NOMO-1 treated with dmso at 0.1 percent for 144 hours (cell line): ENCODE data around the gene ATF6.

Experiments used
- DNase-seq: peaks from one replicate; lab custom pipeline; 2025; ENCODE audit not compliant: unreplicated experiment; lab: John Stamatoyannopoulos, UW

The ATF6 gene

DNA sequence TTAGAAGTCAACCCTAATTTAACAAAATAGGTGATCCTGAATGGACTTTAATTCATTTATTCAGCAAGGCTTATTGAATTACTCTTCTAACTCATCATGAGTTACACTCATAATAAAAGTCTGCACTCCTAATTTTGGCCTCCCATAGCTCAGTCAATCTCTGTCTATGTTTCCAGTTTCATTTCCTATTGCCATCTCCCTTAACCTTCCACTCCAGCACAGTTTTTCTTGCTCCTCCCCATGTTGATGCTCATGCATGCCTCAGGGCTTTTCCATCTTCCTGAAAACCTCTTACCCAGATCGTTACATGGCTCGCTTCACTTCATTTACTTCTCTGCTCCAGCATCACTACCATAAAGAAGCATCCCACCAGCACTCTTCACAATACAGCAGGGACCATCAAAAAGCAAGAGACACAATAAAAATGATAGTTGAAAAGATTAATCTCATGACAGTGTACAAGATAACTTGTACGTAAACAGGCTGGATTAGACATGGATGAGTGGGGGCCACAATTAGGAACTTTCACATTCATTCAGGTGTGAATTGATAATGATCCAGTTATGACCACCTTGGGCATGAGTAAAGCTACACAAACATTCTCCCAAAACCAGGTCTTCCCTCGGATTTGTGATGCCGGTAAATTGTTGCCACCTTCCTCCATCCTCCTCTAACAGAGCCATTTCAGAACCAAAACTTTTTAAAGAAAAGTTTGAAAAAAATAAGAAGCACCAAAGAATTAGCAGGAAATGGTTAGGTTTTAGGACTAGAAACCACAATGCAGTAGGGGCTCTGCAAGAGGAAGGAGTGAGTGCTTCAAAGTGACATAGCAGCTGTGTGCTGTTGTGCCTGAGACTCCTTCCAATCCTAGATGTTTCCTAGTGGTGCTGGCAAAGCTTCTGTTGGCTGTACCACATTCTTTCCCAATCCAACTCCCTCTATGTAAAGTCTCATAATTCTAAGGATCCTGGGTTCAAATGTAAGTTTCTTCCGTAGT, 167.8 kb downstream of the ATF6 start:
- DNase-seq, result no peak

DNA sequence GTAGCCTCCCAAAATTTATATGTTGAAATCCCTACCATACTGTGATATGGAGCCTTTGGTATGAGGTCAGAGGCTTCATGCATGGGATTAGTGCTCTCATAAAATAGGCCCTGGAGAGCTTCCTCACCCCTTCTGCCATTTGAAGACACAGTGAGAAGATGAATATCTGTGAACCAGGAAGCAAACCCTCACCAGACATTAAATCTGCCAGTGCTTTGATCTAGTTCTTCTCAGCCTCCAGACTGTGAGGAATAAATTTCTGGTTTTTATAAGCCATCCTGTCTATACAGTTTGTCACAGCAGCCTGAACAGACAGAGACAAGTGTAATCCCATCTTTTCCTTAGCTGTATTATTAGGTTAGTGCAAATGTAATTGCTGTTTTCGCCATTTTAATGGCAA, 169.1 kb downstream of the ATF6 start:
- DNase-seq, result no peak

DNA sequence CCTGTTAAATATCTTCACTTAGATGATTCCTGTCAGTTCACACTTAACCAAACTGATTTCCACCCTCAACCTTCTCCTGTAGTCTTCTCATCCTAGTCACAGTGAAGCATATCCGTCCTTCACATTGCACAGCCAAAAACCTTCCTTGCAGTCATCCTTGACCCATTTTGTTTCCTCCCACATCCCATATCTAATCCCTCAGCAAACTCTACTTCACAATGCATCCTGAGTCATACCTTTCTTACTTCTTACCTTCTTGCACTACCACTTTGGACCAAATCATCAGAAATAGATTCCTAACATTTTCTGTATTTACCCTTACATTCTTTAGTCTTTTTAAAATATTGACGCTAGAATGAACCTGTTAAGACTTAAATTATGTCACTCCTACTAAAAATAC, 170.7 kb downstream of the ATF6 start:
- no peak for DNase-seq

DNA sequence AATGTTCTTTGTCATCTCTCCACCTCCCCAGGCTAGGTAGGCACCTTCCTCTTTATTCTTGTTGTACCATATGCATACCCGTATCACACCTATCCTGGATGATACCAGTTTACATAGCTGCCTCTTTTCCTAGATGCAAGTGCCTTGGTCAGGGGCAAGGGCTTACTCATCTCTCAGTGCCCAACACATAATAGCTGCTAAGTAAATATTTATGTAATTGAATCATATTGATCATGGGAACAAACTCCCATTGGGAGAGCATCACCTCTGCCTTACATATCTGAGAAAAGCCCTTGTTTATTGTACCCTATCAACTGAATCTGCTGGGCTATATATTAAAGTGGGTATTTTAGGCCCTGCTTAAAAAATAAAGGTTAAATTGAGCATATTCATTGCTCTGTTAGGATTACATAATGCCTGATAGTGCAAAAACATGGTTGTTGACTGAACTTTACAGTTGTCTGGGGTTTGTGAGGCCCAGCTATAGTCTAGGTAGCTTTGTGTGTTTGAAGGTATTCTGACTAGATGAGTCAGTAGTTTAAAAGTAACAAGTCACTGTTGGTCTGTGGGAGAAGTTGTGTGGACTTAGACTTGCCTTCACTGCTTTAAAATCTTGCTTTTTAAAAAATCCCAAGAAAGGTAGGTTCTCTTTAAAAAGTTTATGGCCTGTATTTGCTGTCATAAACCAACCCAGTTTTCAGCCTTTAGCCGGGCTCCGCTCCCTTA, 174.9 kb downstream of the ATF6 start:
- DNase-seq, result no peak

DNA sequence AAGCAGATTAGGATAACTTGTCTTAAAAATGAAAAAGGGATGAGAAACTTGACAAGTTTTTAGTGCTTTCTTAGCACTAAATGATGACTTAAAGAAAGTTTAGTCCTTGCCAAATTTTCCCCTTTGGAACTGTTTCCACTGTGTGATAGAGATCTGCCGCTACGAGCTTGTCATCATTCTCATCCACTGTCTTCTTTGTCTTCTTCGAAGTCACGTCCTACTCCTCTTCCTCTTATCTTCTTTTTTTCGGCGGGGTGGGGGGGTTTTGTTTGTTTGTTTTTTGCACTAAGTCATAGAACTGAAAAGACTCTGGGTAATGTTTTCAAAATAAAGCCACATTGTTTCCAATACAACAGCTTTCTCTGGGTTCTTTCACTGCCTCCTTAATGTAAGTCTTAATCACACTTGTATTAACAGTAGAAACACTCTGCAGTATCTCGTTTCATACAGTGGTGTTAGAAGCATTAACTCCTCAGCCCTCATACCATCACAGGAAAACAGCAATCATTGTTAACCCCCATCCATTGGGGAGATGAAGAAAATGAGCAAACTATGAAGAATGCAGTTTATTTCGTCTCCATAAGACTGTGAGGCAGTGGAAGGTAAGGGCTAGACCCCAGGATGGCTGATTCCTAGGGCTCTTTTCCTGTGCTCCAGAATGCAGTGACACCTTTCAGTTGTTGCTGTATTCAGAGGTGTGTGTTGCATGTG, 175.8 kb downstream of the ATF6 start:
- no peak for DNase-seq

DNA sequence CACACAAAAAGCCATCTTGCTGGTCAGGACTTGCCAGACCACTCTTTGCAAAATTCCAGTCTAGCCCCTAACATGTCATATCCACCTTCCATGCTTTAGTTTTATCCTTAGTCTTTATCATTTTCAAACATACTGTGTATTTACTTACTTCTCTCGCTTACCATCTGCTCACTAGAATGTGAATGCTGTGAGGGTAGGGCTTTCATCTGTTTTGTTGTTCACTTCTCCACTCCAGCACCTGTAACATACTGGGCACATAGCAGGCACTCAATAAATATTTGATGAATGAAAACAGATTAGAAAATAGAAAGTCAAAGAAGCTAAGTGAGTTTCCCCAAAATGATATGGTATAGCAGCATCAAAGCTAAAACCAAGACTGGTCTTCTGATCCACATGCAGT, 177.6 kb downstream of the ATF6 start:
- no peak for DNase-seq

DNA sequence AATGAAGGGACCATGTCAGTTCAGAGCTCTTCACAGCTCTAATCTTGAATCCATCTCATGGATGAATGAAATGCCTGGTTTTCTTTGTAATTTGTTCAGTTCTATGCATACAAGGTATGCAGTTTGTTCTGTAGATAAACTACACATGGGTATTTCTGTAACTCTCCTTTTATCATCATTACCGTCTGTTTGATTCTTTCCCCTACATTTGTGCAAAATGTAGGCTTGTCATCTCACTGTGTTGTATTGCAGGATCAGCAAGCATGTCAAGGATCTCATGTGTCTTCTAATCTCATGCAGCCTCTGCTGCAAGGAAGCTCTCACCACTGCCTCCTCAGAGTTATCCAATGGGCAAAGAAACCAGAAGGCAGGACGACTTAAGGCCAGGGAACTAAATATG, 178.3 kb downstream of the ATF6 start:
- DNase-seq, result no peak

DNA sequence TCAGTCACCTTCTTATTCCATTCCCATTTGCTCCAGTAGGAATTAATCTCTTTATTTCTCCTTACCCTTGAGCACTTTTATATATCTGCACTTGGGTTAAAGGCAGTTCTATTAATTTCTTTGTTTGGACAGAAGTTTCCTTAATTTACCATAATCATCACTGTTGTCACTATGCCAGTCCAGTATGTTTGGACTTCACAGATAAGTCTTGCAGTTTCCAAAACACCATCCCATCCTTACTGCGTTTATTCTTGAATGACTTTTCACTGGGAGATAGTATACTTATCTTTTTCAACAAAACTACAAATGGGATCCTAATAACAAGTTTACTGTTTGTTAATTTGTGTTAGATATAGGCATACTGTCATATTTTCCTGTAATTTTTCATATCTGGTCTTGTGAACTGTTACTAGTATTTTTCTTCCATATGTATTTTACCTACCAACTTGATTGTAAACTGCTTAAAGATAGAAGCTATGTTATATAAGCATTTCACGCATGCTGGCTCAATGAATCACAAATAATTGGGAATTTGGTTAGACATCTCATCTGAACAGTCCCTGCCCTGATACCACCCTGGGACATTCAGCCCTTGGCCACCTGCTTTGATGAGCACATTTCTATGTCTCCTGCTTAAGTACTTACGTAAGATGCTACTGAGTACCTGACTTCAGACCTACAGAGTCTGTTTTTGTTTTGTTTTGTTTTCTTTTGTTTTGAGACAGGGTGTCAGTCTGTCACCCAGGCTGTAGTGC, 179.4 kb downstream of the ATF6 start:
- no peak for DNase-seq

DNA sequence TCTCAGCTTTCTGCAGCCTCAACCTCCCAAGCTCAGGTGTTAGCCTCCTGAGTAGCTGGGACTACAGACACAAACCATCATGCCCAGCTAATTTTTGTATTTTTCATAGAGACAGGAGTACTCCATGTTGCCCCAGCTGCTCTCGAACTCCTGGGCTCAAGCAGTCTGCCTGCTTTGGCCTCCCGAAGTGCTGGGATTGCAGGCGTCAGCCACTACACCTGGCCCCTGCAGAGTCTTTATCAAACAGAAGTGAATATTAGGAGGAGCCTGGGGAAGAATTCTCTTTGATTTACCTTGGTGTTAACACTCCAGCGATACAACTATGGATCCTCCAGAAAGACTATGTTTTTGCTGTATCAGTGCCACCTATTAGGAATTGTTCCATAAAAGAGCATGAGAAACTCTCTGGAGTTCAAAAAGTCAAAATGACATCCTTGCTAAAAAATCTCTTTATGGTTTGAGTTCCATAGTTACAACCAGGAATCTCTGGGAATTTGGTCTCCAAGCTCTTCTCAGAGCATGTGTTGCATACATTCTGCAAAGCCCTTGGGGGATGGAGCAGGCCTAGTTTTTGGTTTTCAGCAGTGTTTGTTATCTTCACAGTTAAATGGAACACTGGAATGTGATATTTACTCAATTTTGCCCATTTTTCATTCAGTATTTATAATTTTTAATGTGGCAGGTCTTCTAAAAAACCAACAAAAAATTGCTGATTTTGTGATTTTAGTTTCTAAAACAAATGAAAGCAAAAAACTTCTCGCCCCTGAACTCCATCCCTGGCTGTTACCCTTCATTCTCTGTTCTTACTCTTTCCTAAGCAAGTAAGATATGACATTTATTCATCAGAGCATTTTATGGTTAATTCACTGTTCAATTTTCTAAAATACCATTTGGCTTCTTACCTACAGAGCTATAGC, 180.2 kb downstream of the ATF6 start:
- no peak for DNase-seq

DNA sequence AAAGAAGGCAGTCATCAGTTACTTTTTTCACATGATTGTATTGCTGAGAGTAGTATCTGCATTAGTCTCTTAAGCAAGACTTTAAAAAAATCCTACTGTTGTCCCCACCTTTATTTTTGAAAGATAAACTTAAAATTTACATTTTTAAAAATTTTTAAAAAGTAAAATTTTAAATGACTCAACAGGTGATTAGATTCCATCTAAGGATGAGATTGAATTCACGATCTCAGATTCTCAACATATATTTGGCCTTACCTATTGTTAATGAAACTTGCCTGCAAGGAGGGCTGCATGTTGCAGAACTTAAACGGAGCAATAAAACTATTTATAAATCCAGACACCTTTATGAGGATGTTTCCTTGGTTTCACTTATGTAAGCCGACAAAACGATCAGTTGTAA, 182.3 kb downstream of the ATF6 start:
- no peak for DNase-seq

DNA sequence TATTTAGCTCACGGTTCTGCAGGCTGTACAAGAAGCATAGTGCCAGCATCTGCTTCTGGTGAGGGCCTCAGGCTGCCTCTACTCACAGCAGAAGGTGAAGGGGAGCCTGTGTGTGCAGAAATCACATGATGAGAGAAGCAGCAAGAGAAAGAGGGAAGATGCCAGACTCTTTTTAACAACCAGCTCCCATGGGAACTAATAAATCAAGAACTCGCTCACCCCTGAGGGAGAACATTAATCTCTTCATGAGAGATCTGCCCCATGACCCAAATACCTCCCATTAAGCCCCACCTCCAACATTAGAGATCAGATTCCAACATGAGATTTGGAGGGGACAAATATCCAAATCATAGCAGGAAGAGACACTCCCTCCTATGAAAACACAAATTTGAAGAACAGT, 183.4 kb downstream of the ATF6 start:
- DNase-seq, result no peak

DNA sequence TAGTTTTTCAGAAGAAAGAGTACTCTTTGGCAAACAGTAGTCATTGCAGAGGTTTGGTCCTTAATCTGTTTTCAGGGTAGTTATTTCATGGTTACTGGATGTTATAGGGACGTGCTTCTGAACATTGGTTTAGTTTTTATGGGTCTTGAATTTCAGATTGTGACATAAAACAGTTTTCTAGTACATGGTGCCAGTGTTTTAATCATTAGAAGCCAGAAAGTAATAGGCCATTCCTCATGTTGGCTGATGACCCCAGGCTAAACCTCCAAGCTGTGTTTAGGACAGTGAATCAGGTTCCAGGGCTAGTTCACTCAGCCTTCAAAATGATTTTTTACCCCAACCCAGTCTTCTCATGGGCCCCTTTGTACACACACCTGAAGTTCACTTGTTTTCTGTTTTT, 184.3 kb downstream of the ATF6 start:
- no peak for DNase-seq

DNA sequence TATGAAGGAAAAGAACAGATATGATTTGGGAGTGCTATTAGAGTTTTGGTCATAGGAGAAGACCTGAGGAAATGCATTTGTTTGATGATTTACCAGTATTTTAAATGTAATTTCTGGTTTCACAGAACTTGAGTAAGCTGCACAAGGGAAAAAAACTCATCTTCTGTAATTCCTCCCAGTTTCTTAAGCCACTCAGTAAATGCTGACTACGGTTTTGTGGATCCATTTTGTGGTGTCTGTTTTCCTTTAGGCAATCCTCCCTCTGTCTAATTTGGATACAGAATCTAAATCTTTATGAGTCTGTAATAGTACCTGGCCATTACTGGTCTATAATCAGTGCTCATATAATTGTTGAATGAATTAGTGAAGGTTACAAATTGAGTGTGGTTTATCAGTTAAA, 185.5 kb downstream of the ATF6 start:
- DNase-seq, result no peak

DNA sequence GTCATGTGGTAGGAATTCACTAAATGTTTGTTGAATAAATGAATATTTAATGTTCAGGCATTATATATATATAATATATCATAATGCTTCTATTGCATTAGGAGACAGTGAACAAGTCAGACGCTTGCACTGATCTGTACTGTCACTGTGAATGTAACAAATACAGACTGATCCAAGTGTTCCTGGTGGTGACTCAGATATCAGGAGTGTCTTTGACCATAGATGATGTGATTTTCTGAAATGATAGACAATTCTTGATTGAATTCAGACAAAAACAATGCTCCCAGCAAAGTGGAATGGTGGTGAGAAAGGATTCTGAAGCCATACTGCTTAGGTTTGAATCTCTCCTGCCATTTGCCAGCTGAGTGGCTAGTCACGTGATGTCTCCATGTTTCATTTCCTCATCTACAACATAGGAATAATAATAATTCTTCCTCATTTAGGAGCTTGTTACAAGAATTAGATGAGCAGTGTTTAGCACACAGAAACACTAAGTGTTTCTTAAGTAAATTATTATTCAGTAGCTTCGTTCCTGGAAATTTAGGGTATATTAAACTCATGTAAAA, 186.6 kb downstream of the ATF6 start:
- no peak for DNase-seq

DNA sequence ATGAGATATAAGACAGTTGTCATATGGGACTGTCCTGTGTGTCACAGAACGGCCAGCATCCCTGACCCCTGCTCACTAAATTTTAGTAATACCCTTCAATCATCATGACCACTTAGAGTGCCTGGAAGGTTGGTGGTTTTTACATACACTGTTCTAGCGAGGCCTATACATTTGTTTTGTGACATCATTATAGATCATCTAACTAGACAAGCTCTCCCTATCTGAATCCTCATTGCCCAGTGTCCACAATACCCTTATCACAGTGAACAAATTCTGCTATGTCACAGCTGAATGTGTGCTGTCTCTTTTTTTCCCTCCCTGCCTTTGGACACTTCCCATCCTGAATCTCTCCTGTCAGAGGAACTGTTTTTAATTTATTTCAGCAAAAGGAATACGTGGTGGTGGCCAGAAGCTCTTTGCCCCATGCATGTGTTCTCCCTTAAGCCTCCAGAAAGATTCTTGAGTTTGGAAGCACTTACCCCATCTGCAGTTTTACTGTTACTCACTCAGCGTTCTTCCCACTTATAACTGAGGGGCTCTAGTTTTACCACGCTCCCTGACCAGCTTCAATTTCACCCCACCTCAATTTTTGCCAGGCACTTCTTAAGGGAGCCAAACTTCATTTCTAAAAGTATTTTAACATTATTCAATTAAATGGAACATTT, 187.3 kb downstream of the ATF6 start:
- DNase-seq, result no peak

DNA sequence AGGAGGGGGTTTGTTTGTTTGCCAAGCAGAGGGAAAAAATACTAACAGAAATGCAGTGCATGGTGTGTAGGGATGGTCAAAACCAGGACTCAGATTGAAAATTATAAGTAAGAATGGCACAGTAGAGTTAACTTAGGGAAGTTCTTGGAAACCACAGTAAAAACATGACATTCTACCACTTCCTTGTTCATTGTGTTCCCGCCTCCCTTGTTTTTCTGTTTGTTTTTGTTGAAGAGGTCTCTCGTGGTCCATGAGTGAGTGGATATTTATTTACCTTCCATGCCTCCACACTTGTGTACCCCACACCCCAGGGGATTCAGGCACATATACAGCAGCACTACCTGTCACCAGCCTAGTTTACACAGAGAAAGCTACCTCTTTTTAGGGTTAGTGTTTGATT, 187.9 kb downstream of the ATF6 start:
- DNase-seq, result no peak

DNA sequence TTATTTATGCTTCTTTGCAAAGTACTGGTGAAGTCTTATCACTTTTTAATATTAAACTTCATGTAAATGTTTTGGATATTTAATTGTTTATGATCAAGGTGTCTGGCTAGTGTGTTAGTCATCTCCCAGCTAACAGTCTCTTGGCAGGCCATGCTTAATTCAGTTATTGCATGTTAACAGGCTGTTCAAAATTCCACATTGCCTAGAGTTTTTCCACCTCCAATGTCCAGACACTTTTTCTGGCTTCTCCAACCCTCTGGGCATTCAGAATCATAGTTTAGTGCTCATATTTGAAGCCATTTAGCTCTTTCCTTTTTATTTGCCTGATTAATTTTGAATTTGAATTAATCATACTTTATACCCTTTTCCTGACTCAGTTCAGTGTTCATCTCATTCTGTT, 188.3 kb downstream of the ATF6 start:
- DNase-seq, result no peak

DNA sequence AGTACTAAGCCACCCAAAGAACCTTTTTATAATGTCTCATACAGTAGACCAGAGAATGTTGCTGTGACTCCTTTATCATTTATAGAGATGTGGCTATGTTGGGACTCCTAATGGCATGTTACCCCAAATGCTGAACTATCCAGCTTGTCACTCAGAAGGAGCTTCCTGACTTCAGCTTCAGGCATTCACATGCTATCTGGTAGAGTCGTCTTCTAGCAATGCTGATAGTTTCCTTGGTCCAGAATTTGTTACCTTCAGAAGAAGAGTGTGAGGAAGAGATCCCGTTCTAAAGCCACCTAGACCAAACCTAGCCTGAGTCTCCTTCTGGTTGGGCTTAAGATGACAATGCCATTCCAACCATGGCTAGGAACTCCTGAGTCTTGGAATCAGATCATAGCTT, 189.5 kb downstream of the ATF6 start:
- DNase-seq, result no peak

DNA sequence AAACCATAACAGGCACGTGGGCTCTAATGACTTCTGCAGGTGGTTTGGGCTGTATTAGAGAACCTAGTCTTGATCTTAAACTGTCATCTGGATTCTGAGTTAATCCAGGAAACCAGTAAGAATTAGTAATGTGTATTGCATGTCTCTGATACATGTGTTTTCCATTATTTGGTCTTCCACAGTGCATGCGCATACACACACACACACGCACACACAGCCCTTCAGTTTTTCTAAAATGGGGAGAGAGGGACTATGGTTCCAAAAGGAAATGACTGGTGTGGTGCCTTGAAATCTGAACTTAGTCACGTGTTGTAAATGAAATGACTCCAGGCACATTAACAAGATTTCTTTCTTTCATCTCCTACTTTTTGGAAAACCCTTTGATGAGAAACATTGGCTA, 190.0 kb downstream of the ATF6 start:
- DNase-seq, result no peak
